ENCODE results near the gene RETREG2. TPM values are rescaled to one million over a fixed set of nuclear protein-coding genes. Genes with fewer than 3 reads are reported as not detected.

The RETREG2 gene
- total RNA-seq, 1 experiment from 2014 or later, result 46.7 TPM

GRCh38 chr2:219133976-219134375 is 44.1 kb upstream of the RETREG2 start:
- Histone ChIP-seq H3K23me2 (ENCODE audit: insufficient read length, low read depth, low read length, poor library complexity, severe bottlenecking) (no peaks in the 10 kb centered on the region), H2BK15ac (ENCODE audit: low read depth, low read length) (no peak overlapping the region), H4K20me1 (ENCODE audit: control insufficient read depth, insufficient read depth, insufficient read length) (no peaks in the 10 kb centered on the region), H3T11ph (ENCODE audit: low read length) (no peak overlapping the region), H2AFZ (ENCODE audit: low read length) (no peak overlapping the region), H2AK5ac (ENCODE audit: insufficient read length, low read length) (no peak overlapping the region), H3K4me2 (ENCODE audit: insufficient read depth, insufficient read length, low read length) (no peak overlapping the region), H3K27ac (ENCODE audit: insufficient read length, low read depth, low read length) (no peak overlapping the region), H2BK5ac (ENCODE audit: insufficient read length, low read length) (no peak overlapping the region), H3K4ac (ENCODE audit: low read depth, low read length) (no peak overlapping the region), H3K79me1 (ENCODE audit: insufficient read depth, low read depth, low read length, poor library complexity, severe bottlenecking) (no peaks in the 10 kb centered on the region), H3K14ac (ENCODE audit: insufficient read depth, low read length) (no peak overlapping the region), H3K23ac (ENCODE audit: insufficient read length, low read depth, low read length) (no peak overlapping the region), H4K8ac (replicated peaks; ENCODE audit: insufficient read length, low read depth, low read length) (no peak overlapping the region), H2BK12ac (ENCODE audit: insufficient read length, low read depth, low read length) (no peak overlapping the region), H3K9me3 (ENCODE audit: control insufficient read depth, low read depth, low read length) (no peaks in the 10 kb centered on the region), H4K91ac (ENCODE audit: insufficient read length, low read depth, low read length) (no peak overlapping the region), H2BK20ac (ENCODE audit: low read depth, low read length, poor library complexity, severe bottlenecking) (no peak overlapping the region), H3K79me2 (ENCODE audit: insufficient read depth, low read length) (no peaks in the 10 kb centered on the region), H3K9ac (ENCODE audit: extremely low read depth, insufficient read length, low read length) (no peak overlapping the region), H3K18ac (ENCODE audit: insufficient read length, low read depth, low read length) (no peak overlapping the region), H3K56ac (ENCODE audit: insufficient read length, low read depth, low read length) (no peak overlapping the region), H3K4me1 (ENCODE audit: insufficient read depth, low read length) (peaks cover 2% of the 10 kb centered on the region; the same call in 1 of the 2 replicates), H3K27me3 (ENCODE audit: insufficient read depth, low read length) (no peaks in the 10 kb centered on the region), H4K5ac (ENCODE audit: insufficient read length, low read depth, low read length) (no peak overlapping the region), H2BK120ac (ENCODE audit: low read depth, low read length, poor library complexity, severe bottlenecking) (no peak overlapping the region)
- H3K9me3 Mint-ChIP-seq, result no peaks in the 10 kb centered on the region
- DNase-seq, result no peak
- H3K27ac Mint-ChIP-seq, result no peak overlapping the region
- no peak overlapping the region for H3K4me3 Mint-ChIP-seq
- H3K36me3 Mint-ChIP-seq (ENCODE audit: insufficient read depth in 1 of 3, low read depth in 3 of 3), result no peaks in the 10 kb centered on the region
- no peaks in the 10 kb centered on the region for H3K27me3 Mint-ChIP-seq (ENCODE audit: low read depth)
- H3K4me1 Mint-ChIP-seq, result peaks cover 0 to 2% of the 10 kb centered on the region in 2 experiments; a peak in 2 of 4 replicates
- WGBS (ENCODE audit: extremely low coverage, insufficient read length, low lambda C conversion rate), result no CpG with 5 or more reads among the region's 4 CpGs
- TF ChIP-seq, protein P1, sequence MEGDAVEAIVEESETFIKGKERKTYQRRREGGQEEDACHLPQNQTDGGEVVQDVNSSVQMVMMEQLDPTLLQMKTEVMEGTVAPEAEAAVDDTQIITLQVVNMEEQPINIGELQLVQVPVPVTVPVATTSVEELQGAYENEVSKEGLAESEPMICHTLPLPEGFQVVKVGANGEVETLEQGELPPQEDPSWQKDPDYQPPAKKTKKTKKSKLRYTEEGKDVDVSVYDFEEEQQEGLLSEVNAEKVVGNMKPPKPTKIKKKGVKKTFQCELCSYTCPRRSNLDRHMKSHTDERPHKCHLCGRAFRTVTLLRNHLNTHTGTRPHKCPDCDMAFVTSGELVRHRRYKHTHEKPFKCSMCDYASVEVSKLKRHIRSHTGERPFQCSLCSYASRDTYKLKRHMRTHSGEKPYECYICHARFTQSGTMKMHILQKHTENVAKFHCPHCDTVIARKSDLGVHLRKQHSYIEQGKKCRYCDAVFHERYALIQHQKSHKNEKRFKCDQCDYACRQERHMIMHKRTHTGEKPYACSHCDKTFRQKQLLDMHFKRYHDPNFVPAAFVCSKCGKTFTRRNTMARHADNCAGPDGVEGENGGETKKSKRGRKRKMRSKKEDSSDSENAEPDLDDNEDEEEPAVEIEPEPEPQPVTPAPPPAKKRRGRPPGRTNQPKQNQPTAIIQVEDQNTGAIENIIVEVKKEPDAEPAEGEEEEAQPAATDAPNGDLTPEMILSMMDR (conservative IDR thresholded peaks at IDR 0.05), result no peak
